Brain microvascular endothelial cell (primary cell): ENCODE data around the gene PADI6.

Experiments
- DNase-seq: peaks from one replicate; pipeline ENCODE4 v3.0.0-alpha.2; 2020
- H3K27ac ChIP-seq: fragments of 250-450 bp; sonication (Bioruptor Pico); 2 replicates; pipeline ENCODE4 v1.5.1; 2020; ENCODE audit warnings: mild to moderate bottlenecking, moderate library complexity
- H3K27me3 ChIP-seq: fragments of 250-450 bp; sonication (Bioruptor Pico); replicated peaks from 2 replicates; pipeline ENCODE4 v1.5.1; 2020; ENCODE audit warnings: mild to moderate bottlenecking
- H3K36me3 ChIP-seq: fragments of 250-450 bp; sonication (Bioruptor Pico); replicated peaks from 2 replicates; pipeline ENCODE4 v1.5.1; 2020; ENCODE audit warnings: mild to moderate bottlenecking
- H3K4me3 ChIP-seq: 2 replicates; pipeline ENCODE4 v1.5.1; 2011; ENCODE audit warnings: low read depth, mild to moderate bottlenecking, control low read depth, low read length, moderate library complexity
- CTCF ChIP-seq: IDR thresholded peaks from 2 replicates; pipeline ENCODE4 v1.5.1; 2011; ENCODE audit warnings: low read depth, mild to moderate bottlenecking, moderate library complexity, low read length, control low read depth, inconsistent platforms; ENCODE audit errors: missing control alignments
- in situ Hi-C: cut with HindIII; loops from 2 replicates; pipeline ENCODE4 v1.10.0; 2017; ENCODE audit warnings: low sequenced_read_pairs, low pct_ligation_motif_present

Gene PADI6

GRCh38 chr1:17429183-17429582, 57.2 kb downstream of the PADI6 start:
- no peak for DNase-seq
- TF ChIP-seq CTCF = no peak
- H3K27ac ChIP-seq = no peak overlapping the region
- in situ Hi-C loops = no loop called here
- no peaks in the 10 kb centered on the region for H3K27me3 ChIP-seq
- peaks cover 71% of the 10 kb centered on the region for H3K36me3 ChIP-seq
- H3K4me3 ChIP-seq = no peak overlapping the region

- no peak for TF ChIP-seq CTCF
- in situ Hi-C loops = no loop called here
- Histone ChIP-seq H3K36me3 (peaks cover 50% of the 10 kb centered on the region), H3K27me3 (no peaks in the 10 kb centered on the region), H3K27ac (no peak overlapping the region), H3K4me3 (no peak overlapping the region)
- DNase-seq = no peak
These were observed 60.4 kb downstream of the PADI6 start for GRCh38 chr1:17432412-17432811.

- no peak for DNase-seq
- no peak overlapping the region for H3K27ac ChIP-seq
- H3K27me3 ChIP-seq = no peaks in the 10 kb centered on the region
- no peak overlapping the region for H3K4me3 ChIP-seq
- TF ChIP-seq CTCF = no peak
- peaks cover 42% of the 10 kb centered on the region for H3K36me3 ChIP-seq
- in situ Hi-C loops = no loop called here
These were observed 61.3 kb downstream of the PADI6 start for GRCh38 chr1:17433261-17433660.

GRCh38 chr1:17434016-17434415, 62.0 kb downstream of the PADI6 start:
- Histone ChIP-seq H3K36me3 (peaks cover 34% of the 10 kb centered on the region), H3K27me3 (no peaks in the 10 kb centered on the region), H3K27ac (no peak overlapping the region), H3K4me3 (no peak overlapping the region)
- in situ Hi-C loops = no loop called here
- TF ChIP-seq CTCF = no peak
- DNase-seq = no peak

GRCh38 chr1:17434601-17435000, 62.6 kb downstream of the PADI6 start:
- Histone ChIP-seq H3K4me3 (no peak overlapping the region), H3K36me3 (peaks cover 30% of the 10 kb centered on the region), H3K27me3 (no peaks in the 10 kb centered on the region), H3K27ac (no peak overlapping the region)
- TF ChIP-seq CTCF = no peak
- no peak for DNase-seq
- in situ Hi-C loops = no loop called here

- in situ Hi-C loops = no loop called here
- no peak for DNase-seq
- H3K27me3 ChIP-seq = no peaks in the 10 kb centered on the region
- no peak for TF ChIP-seq CTCF
- peak overlapping the region; percentile 78 for H3K4me3 ChIP-seq
- H3K27ac ChIP-seq = no peak overlapping the region
- H3K36me3 ChIP-seq = peaks cover 25% of the 10 kb centered on the region
These were observed 64.6 kb downstream of the PADI6 start for GRCh38 chr1:17436380-17437174.
